ENCODE measurements around the gene C10orf71. TPM values are rescaled to one million over a fixed set of nuclear protein-coding genes. Genes with fewer than 3 reads are reported as not detected.

Gene C10orf71
- total RNA-seq, 1 donor from 2014 or later = not detected

DNA sequence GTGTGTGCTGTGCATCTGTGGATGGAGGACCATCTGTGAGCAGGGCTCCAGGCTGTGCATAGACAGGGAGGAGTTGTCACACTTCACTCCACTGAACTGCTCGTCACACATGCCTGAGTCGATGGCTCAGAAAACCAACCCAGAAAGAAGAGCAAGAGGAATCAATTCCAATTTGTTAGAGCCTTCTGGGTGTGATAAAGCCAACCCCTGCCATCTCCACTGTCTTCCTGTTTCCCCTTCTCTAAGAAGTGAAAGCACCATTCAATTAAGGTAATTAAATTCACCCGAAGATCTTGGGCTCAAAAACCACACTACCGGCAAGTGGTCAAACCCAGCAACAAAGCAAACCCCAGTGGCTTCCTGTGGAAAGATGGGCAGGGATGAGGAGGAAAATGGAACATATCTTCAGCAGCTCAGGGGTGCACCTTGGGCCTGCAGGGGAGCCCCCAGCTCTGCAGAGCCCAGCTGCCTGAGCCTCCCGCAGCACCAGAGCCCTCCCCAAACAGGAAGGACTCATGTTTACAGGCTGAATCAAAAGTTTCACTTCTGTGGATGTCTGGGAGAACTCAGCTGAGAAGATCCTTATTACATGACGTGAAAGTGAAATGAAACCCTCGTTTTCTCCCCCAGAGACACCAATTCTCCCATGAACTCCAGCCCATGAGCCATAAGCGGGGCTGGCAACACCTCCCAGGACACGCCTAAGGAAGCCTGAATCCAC is 10.9 kb downstream of the C10orf71 start:
- Histone ChIP-seq H2AFZ (ENCODE audit: low read depth, low read length) (no peak overlapping the region), H3K4me1 (ENCODE audit: insufficient read depth, low read length) (no peaks in the 10 kb centered on the region), H3K4me2 (ENCODE audit: low read length) (no peak overlapping the region), H3K27me3 (ENCODE audit: insufficient read depth, low read length) (no peaks in the 10 kb centered on the region), H3K9me3 (ENCODE audit: insufficient read depth, low read depth, low read length) (no peaks in the 10 kb centered on the region), H3K79me2 (ENCODE audit: insufficient read depth, low read length) (no peaks in the 10 kb centered on the region), H3K9ac (ENCODE audit: low read length) (no peak overlapping the region), H3K36me3 (ENCODE audit: insufficient read depth, low read length) (no peaks in the 10 kb centered on the region), H4K20me1 (ENCODE audit: insufficient read depth, low read length) (no peaks in the 10 kb centered on the region), H3K27ac (ENCODE audit: low read depth, low read length) (no peak overlapping the region), H3K4me3 (ENCODE audit: insufficient read depth, low read depth, low read length) (no peak overlapping the region)
- Mint-ChIP-seq H3K4me3 (ENCODE audit: unreplicated experiment) (no peak overlapping the region), H3K27ac (ENCODE audit: unreplicated experiment) (no peak overlapping the region), H3K9me3 (ENCODE audit: unreplicated experiment) (no peaks in the 10 kb centered on the region), H3K27me3 (ENCODE audit: low read depth, unreplicated experiment) (peaks cover 49% of the 10 kb centered on the region), H3K4me1 (ENCODE audit: low read depth, unreplicated experiment) (no peaks in the 10 kb centered on the region), H3K36me3 (ENCODE audit: low read depth, unreplicated experiment) (no peaks in the 10 kb centered on the region)
- no peak for DNase-seq (ENCODE audit: low read depth)
- FAIRE-seq = no peak
- TF ChIP-seq, protein P1, sequence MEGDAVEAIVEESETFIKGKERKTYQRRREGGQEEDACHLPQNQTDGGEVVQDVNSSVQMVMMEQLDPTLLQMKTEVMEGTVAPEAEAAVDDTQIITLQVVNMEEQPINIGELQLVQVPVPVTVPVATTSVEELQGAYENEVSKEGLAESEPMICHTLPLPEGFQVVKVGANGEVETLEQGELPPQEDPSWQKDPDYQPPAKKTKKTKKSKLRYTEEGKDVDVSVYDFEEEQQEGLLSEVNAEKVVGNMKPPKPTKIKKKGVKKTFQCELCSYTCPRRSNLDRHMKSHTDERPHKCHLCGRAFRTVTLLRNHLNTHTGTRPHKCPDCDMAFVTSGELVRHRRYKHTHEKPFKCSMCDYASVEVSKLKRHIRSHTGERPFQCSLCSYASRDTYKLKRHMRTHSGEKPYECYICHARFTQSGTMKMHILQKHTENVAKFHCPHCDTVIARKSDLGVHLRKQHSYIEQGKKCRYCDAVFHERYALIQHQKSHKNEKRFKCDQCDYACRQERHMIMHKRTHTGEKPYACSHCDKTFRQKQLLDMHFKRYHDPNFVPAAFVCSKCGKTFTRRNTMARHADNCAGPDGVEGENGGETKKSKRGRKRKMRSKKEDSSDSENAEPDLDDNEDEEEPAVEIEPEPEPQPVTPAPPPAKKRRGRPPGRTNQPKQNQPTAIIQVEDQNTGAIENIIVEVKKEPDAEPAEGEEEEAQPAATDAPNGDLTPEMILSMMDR (IDR thresholded peaks at IDR 0.05; ENCODE audit: insufficient read depth, low read depth, low read length) = no peak

DNA sequence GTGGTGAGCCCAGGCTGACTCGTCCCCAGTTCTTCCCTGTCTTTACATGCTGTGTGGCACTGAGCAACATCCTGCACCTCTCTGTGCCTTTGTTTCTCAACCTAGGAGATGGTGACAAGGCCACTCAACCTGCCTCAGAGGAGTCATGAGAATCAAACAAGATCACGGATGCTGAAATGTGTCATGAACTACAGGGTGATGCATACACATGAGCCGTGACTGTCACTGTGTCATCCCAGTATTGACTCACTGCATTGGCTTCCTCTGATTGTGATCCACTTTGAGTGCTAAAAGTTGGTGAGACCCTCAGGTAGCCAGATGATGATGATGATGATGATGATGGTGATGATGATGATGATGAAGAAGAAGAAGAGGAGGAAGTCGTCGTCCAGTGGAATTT is 11.5 kb downstream of the C10orf71 start:
- no peak for FAIRE-seq
- no peak for DNase-seq (ENCODE audit: low read depth)
- Histone ChIP-seq H3K4me3 (ENCODE audit: insufficient read depth, low read depth, low read length) (no peak overlapping the region), H3K27ac (ENCODE audit: low read depth, low read length) (no peak overlapping the region), H3K4me2 (ENCODE audit: low read length) (no peak overlapping the region), H2AFZ (ENCODE audit: low read depth, low read length) (no peak overlapping the region), H3K9me3 (ENCODE audit: insufficient read depth, low read depth, low read length) (no peaks in the 10 kb centered on the region), H3K9ac (ENCODE audit: low read length) (no peak overlapping the region), H3K36me3 (ENCODE audit: insufficient read depth, low read length) (no peaks in the 10 kb centered on the region), H3K27me3 (ENCODE audit: insufficient read depth, low read length) (no peaks in the 10 kb centered on the region), H4K20me1 (ENCODE audit: insufficient read depth, low read length) (no peaks in the 10 kb centered on the region), H3K4me1 (ENCODE audit: insufficient read depth, low read length) (no peaks in the 10 kb centered on the region), H3K79me2 (ENCODE audit: insufficient read depth, low read length) (no peaks in the 10 kb centered on the region)
- TF ChIP-seq, protein P1 (IDR thresholded peaks at IDR 0.05; ENCODE audit: insufficient read depth, low read depth, low read length) = no peak
- TF ChIP-seq EZH2 (IDR thresholded peaks at IDR 0.05; ENCODE audit: insufficient read depth, low read length) = no peak
- no peak overlapping the region for H3K27ac Mint-ChIP-seq (ENCODE audit: unreplicated experiment)
- H3K4me1 Mint-ChIP-seq (ENCODE audit: low read depth, unreplicated experiment) = no peaks in the 10 kb centered on the region
- H3K36me3 Mint-ChIP-seq (ENCODE audit: low read depth, unreplicated experiment) = no peaks in the 10 kb centered on the region
- H3K27me3 Mint-ChIP-seq (ENCODE audit: low read depth, unreplicated experiment) = peaks cover 45% of the 10 kb centered on the region
- no peak overlapping the region for H3K4me3 Mint-ChIP-seq (ENCODE audit: unreplicated experiment)
- no peaks in the 10 kb centered on the region for H3K9me3 Mint-ChIP-seq (ENCODE audit: unreplicated experiment)

DNA sequence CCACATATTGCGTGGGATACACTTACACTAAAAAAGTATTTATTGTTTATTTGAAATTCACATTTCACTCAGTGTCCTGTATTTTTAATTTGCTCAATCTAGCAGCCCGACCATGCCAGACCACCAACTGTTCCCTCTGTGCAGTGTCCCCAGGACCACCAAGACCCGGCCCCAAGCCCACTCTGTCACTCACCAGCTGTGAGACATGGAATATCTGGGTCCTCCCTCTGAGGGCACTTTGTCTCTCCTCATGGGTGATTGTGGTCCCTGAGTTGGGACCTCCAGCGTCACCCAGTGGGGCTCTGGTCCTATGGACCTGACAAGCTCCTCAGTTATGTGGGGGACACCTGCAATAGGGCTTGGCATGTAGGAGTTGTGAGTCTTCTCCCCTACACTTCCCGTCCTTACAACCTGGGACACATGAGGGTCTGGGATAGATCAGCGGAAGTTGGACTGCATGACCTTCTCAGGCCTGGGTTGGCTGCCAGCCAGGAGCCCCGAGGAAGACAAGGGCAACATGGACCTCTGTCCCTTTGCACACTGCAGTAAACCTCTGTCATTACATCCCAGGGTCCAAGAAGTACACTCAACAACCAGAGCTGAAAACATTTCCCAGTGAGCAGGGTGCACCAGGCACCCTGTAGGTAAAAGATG is 12.1 kb downstream of the C10orf71 start:
- H3K27ac ChIP-seq (ENCODE audit: low read depth, low read length) = no peak overlapping the region
- H3K36me3 ChIP-seq (ENCODE audit: insufficient read depth, low read length) = no peaks in the 10 kb centered on the region
- no peaks in the 10 kb centered on the region for H3K4me1 ChIP-seq (ENCODE audit: insufficient read depth, low read length)
- H3K4me2 ChIP-seq (ENCODE audit: low read length) = no peak overlapping the region
- Mint-ChIP-seq H3K9me3 (ENCODE audit: unreplicated experiment) (no peaks in the 10 kb centered on the region), H3K27me3 (ENCODE audit: low read depth, unreplicated experiment) (peaks cover 40% of the 10 kb centered on the region), H3K27ac (ENCODE audit: unreplicated experiment) (no peak overlapping the region), H3K4me1 (ENCODE audit: low read depth, unreplicated experiment) (no peaks in the 10 kb centered on the region), H3K36me3 (ENCODE audit: low read depth, unreplicated experiment) (no peaks in the 10 kb centered on the region), H3K4me3 (ENCODE audit: unreplicated experiment) (no peak overlapping the region)
- DNase-seq (ENCODE audit: low read depth) = no peak
- H3K27me3 ChIP-seq (ENCODE audit: insufficient read depth, low read length) = no peaks in the 10 kb centered on the region
- no peak for TF ChIP-seq EZH2 (IDR thresholded peaks at IDR 0.05; ENCODE audit: insufficient read depth, low read length)
- TF ChIP-seq, protein P1 (IDR thresholded peaks at IDR 0.05; ENCODE audit: insufficient read depth, low read depth, low read length) = no peak
- H3K9me3 ChIP-seq (ENCODE audit: insufficient read depth, low read depth, low read length) = no peaks in the 10 kb centered on the region
- no peak overlapping the region for H3K4me3 ChIP-seq (ENCODE audit: insufficient read depth, low read depth, low read length)
- FAIRE-seq = no peak
- H3K9ac ChIP-seq (ENCODE audit: low read length) = no peak overlapping the region
- H4K20me1 ChIP-seq (ENCODE audit: insufficient read depth, low read length) = no peaks in the 10 kb centered on the region
- no peaks in the 10 kb centered on the region for H3K79me2 ChIP-seq (ENCODE audit: insufficient read depth, low read length)
- H2AFZ ChIP-seq (ENCODE audit: low read depth, low read length) = no peak overlapping the region

Measured in astrocyte (in vitro differentiated cells and primary cell).